Central memory CD8-positive, alpha-beta T cell (primary cell): Measurements from ENCODE around the gene GALNT17.
"Not testable (repeated sequence)": the region's sequence is repeated elsewhere in the genome, so short reads cannot be mapped to it uniquely, and the experiment has no call there.

ENCODE experiments used
- ATAC-seq: fragments of 150-1000 bp; cut with Tn5 transposase; replicated peaks from 2 replicates; pipeline ENCODE4 v1.10.0; 2022; ENCODE audit warnings: mild to moderate bottlenecking, moderate FRiP score, moderate number of reproducible peaks; ENCODE audit not compliant: poor library complexity, severe bottlenecking; ENCODE audit errors: extremely low read depth
- DNase-seq, 2 donors: peaks; one replicate each; pipeline ENCODE4 v3.0.0; 2021; ENCODE audit warnings: low spot score in 2 of 2
- H3K27ac Mint-ChIP-seq: one replicate; pipeline ENCODE4 v1.8.0; 2022; ENCODE audit warnings: low read depth, mild to moderate bottlenecking, moderate library complexity, mixed read lengths
- H3K27me3 Mint-ChIP-seq: one replicate; pipeline ENCODE4 v1.8.0; 2022; ENCODE audit warnings: mixed read lengths
- H3K36me3 Mint-ChIP-seq: one replicate; pipeline ENCODE4 v1.8.0; 2022; ENCODE audit warnings: mild to moderate bottlenecking, moderate library complexity, mixed read lengths; ENCODE audit not compliant: insufficient read depth
- H3K4me1 Mint-ChIP-seq: one replicate; pipeline ENCODE4 v1.8.0; 2022; ENCODE audit warnings: mixed read lengths
- H3K4me3 Mint-ChIP-seq: one replicate; pipeline ENCODE4 v1.8.0; 2022; ENCODE audit warnings: mild to moderate bottlenecking, moderate library complexity, mixed read lengths
- H3K9me3 Mint-ChIP-seq: one replicate; pipeline ENCODE4 v1.8.0; 2022; ENCODE audit warnings: mixed read lengths

Gene GALNT17

GRCh38 chr7:71712653-71713180 lies 580.8 kb downstream of the GALNT17 start:
- no peaks in the 10 kb centered on the region for H3K27me3 Mint-ChIP-seq
- H3K36me3 Mint-ChIP-seq: no peaks in the 10 kb centered on the region
- H3K4me3 Mint-ChIP-seq: no peak overlapping the region
- H3K27ac Mint-ChIP-seq: no peak overlapping the region
- no peak for ATAC-seq
- H3K4me1 Mint-ChIP-seq: no peaks in the 10 kb centered on the region
- no peak for DNase-seq
- peaks cover 19% of the 10 kb centered on the region for H3K9me3 Mint-ChIP-seq

GRCh38 chr7:71716690-71717089 lies 584.7 kb downstream of the GALNT17 start:
- Mint-ChIP-seq H3K4me1 (no peaks in the 10 kb centered on the region), H3K27ac (no peak overlapping the region), H3K27me3 (no peaks in the 10 kb centered on the region), H3K9me3 (peaks cover 8% of the 10 kb centered on the region), H3K36me3 (no peaks in the 10 kb centered on the region), H3K4me3 (no peak overlapping the region)
- ATAC-seq (no peak), DNase-seq (no peak)

- no peak for ATAC-seq
- Mint-ChIP-seq H3K4me3 (no peak overlapping the region), H3K36me3 (no peaks in the 10 kb centered on the region), H3K9me3 (peaks cover 10% of the 10 kb centered on the region), H3K27ac (no peak overlapping the region), H3K27me3 (no peaks in the 10 kb centered on the region), H3K4me1 (no peaks in the 10 kb centered on the region)
- no peak for DNase-seq
These were observed 586.6 kb downstream of the GALNT17 start for GRCh38 chr7:71718563-71718962.

- ATAC-seq (no peak), DNase-seq (no peak)
- no peaks in the 10 kb centered on the region for H3K36me3 Mint-ChIP-seq
- H3K9me3 Mint-ChIP-seq: peaks cover 20% of the 10 kb centered on the region
- no peak overlapping the region for H3K27ac Mint-ChIP-seq
- no peak overlapping the region for H3K4me3 Mint-ChIP-seq
- H3K4me1 Mint-ChIP-seq: no peaks in the 10 kb centered on the region
- peaks cover 8% of the 10 kb centered on the region for H3K27me3 Mint-ChIP-seq
These were observed 589.8 kb downstream of the GALNT17 start for GRCh38 chr7:71721742-71722141.

GRCh38 chr7:71723859-71724258 lies 591.9 kb downstream of the GALNT17 start:
- H3K4me3 Mint-ChIP-seq: no peak overlapping the region
- no peak overlapping the region for H3K27ac Mint-ChIP-seq
- H3K9me3 Mint-ChIP-seq: peaks cover 26% of the 10 kb centered on the region
- peaks cover 8% of the 10 kb centered on the region for H3K27me3 Mint-ChIP-seq
- H3K36me3 Mint-ChIP-seq: no peaks in the 10 kb centered on the region
- DNase-seq: no peak
- no peaks in the 10 kb centered on the region for H3K4me1 Mint-ChIP-seq
- ATAC-seq: no peak

- Mint-ChIP-seq H3K27me3 (peaks cover 11% of the 10 kb centered on the region), H3K4me3 (no peak overlapping the region), H3K9me3 (peaks cover 26% of the 10 kb centered on the region), H3K4me1 (no peaks in the 10 kb centered on the region), H3K36me3 (no peaks in the 10 kb centered on the region), H3K27ac (no peak overlapping the region)
- DNase-seq (no peak), ATAC-seq (no peak)
These were observed 595.4 kb downstream of the GALNT17 start for GRCh38 chr7:71727347-71727746.

- H3K4me3 Mint-ChIP-seq: no peak overlapping the region
- H3K36me3 Mint-ChIP-seq: no peaks in the 10 kb centered on the region
- DNase-seq (no peak), ATAC-seq (no peak)
- peaks cover 11% of the 10 kb centered on the region for H3K9me3 Mint-ChIP-seq
- no peak overlapping the region for H3K27ac Mint-ChIP-seq
- peaks cover 12% of the 10 kb centered on the region for H3K27me3 Mint-ChIP-seq
- peaks cover 6% of the 10 kb centered on the region for H3K4me1 Mint-ChIP-seq
These were observed 599.8 kb downstream of the GALNT17 start for GRCh38 chr7:71731740-71732139.

- no peak overlapping the region for H3K27ac Mint-ChIP-seq
- peaks cover 12% of the 10 kb centered on the region for H3K27me3 Mint-ChIP-seq
- no peak overlapping the region for H3K4me3 Mint-ChIP-seq
- ATAC-seq (no peak), DNase-seq (peak; percentile 18 to 26)
- peaks cover 6% of the 10 kb centered on the region for H3K4me1 Mint-ChIP-seq
- peaks cover 5% of the 10 kb centered on the region for H3K9me3 Mint-ChIP-seq
- no peaks in the 10 kb centered on the region for H3K36me3 Mint-ChIP-seq
These were observed 601.3 kb downstream of the GALNT17 start for GRCh38 chr7:71733107-71733870.

GRCh38 chr7:71735961-71736556 lies 604.1 kb downstream of the GALNT17 start:
- Mint-ChIP-seq H3K4me3 (no peak overlapping the region), H3K27ac (no peak overlapping the region), H3K27me3 (peaks cover 12% of the 10 kb centered on the region), H3K9me3 (no peaks in the 10 kb centered on the region), H3K36me3 (no peaks in the 10 kb centered on the region), H3K4me1 (peaks cover 6% of the 10 kb centered on the region)
- DNase-seq (no peak), ATAC-seq (no peak)

- not testable (repeated sequence) for H3K4me1 Mint-ChIP-seq, DNase-seq, ATAC-seq, H3K9me3 Mint-ChIP-seq, H3K4me3 Mint-ChIP-seq, H3K27me3 Mint-ChIP-seq, H3K27ac Mint-ChIP-seq, H3K36me3 Mint-ChIP-seq
These were observed 606.1 kb downstream of the GALNT17 start for GRCh38 chr7:71737931-71738540.

- no peaks in the 10 kb centered on the region for H3K4me1 Mint-ChIP-seq
- H3K27me3 Mint-ChIP-seq: no peaks in the 10 kb centered on the region
- no peaks in the 10 kb centered on the region for H3K36me3 Mint-ChIP-seq
- ATAC-seq: no peak
- no peak overlapping the region for H3K27ac Mint-ChIP-seq
- no peak for DNase-seq
- H3K9me3 Mint-ChIP-seq: no peaks in the 10 kb centered on the region
- H3K4me3 Mint-ChIP-seq: no peak overlapping the region
These were observed 607.7 kb downstream of the GALNT17 start for GRCh38 chr7:71739520-71740173.

GRCh38 chr7:71740174-71740560 lies 608.2 kb downstream of the GALNT17 start:
- DNase-seq: no peak
- Mint-ChIP-seq H3K9me3 (no peaks in the 10 kb centered on the region), H3K27me3 (no peaks in the 10 kb centered on the region), H3K4me1 (no peaks in the 10 kb centered on the region), H3K4me3 (no peak overlapping the region), H3K27ac (no peak overlapping the region), H3K36me3 (no peaks in the 10 kb centered on the region)
- ATAC-seq: no peak
